Skeletal muscle cell (primary cell): ENCODE data around the gene CRYL1.

Experiments used
- DNase-seq: peaks from one replicate; pipeline ENCODE4 v3.0.0-alpha.2; 2010; ENCODE audit warnings: low read depth
- H3K4me3 ChIP-seq: 2 replicates; pipeline ENCODE4 v1.5.1; 2011; ENCODE audit warnings: low read depth, mild to moderate bottlenecking, control low read depth, low read length, moderate library complexity

Gene CRYL1

DNA sequence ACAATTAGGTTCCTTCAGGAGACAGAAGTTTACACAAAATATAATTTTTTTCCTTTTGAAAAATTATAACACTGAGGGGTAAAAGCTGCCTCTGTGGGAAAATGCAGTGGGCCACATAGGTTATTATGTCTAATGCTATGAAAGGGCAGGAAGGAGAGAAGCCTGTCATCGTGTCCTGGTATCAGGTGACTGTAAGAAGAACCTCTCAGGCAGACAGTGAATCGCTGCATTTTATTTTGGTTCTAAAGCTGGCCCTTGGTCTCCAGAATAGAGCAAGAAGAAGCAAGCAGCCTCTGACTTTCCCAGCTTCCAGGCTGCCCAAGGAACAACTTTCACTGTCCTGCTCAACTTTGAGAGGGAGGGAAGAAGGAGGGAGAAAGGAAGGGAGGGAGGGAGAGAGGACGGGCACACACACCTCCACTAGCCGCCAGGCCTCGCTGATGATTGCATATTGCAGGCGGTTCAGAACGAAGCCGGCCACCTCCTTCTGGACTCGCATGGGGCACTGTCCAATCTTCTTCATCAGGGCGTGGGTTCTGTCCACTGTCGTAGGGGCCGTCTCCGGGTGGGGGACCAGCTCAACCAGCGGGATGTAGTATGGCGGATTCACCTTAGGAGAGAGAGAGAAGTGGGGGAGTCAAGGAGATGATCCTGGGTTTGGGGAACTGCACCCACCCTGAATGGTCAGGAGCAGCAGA is 93.8 kb downstream of the CRYL1 start:
- no peak overlapping the region for H3K4me3 ChIP-seq

DNA sequence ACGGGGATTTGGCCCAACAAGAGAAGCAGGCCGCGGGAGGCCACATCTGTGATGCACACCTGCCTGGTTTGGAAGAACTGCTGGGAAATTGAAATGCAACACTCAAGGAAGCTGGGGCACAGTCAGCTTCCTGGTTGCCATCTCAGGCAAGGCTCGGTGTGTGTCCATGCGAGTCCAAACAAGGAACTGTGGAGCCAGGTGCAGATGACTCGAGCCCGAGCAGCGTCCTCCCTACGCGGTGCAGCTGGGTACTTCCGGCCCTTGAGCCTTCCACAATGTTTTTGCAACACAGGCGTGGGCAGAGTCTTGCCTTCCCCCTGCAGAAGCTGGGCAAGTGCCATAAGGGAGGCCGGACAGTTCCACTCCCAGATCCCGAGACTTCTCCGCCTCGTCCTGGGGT is 94.6 kb downstream of the CRYL1 start:
- no peak for DNase-seq
- H3K4me3 ChIP-seq, result no peak overlapping the region

More for the DNA sequence above, 93.8 kb downstream of the CRYL1 start:
- no peak for DNase-seq

DNA sequence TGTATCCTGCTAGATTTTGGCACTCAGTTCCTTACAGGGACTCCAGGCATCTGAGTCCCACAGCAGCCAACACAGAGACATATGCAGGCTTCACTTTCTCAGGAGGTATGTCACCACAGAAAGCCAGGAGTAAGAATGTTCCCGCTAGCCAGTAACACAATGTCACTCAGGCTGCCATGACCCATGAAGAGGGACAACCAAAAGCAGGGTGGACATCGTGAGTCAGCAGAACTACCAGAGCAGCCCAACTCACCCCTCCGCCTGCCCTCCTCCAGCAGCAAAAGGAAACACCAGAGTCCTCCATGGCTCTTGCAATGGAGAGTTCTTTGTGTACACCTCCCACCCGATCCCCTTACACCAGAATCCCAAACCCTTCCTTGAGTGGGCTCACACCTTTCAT is 95.4 kb downstream of the CRYL1 start:
- DNase-seq, result no peak
- H3K4me3 ChIP-seq, result no peak overlapping the region

GRCh38 chr13:20429682-20430081 is 96.0 kb downstream of the CRYL1 start:
- no peak overlapping the region for H3K4me3 ChIP-seq
- no peak for DNase-seq

DNA sequence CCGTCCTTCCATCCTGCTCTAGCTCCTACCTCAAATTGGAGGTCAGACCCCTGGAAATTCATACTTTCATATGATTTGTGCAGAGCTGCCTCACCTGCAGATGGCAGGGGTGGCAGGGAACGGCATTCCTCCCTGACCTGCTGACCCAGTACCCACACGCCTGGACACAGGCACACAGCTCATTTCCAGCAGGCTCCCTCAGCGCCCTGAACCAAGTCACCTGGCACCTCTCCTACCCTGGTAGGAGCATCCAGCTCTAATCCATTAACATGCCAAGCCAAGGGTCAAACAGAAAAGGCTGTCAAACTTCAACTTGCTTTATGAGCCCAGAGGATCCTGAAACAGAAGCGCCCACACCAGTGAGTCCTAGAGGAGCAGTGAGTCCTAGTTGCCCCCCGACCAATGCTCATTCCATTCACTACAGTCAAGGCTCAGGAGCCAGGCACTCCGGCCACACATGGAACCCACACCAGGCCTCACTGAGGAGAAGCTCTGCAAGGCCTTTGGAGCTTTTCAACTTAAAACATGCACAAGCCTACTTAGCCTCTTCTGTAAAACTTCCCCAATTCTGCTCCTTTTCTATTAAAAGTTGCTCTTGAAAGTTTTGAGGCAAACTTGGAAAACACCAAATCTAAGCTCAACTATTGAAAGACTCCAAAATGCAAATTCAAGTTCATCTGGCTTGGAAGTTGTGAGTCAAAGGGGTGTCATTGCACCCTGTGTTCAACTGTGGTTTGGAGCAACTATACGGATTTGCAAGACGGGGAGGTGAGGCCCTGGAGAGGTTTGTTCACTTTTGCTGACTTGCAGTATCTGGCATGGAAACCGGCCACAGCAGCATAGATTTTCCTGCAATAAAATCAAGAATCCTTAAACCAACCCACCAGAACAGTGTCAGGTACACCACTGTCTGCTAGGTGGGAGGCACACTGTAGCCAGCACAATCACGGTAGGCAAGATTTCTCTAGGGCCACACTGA is 96.7 kb downstream of the CRYL1 start:
- DNase-seq, result no peak
- no peak overlapping the region for H3K4me3 ChIP-seq

DNA sequence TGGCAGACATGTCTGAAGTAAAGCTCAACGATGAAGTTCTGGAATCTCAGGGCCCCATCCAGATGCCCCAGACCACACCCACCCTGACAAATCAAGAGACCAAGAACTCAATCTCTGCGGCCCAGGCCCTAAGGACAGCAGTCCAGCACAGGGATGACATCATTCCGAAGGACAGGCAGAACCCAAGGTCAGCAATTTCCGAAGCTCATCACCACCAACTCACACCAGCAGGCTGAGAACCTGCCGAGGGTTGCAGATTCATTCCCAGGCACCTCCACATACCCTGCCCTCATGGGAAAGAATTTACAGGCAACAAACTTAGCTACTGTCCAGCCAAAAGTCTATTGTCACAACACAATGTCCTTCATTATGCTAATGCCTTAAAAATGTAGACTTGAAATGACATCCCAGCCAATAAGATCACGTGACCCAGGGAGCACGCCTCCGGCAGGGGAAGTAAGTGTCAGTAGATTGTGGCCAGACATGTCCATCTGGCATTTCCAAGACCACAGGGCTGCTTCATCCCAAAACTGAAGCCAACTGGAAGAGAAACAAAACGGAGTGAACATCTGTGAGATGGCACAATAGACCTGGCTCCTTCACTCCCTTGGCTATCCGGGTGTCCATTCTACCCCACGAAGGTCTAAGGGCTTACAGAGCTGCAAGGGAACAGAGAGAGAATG is 98.8 kb downstream of the CRYL1 start:
- no peak overlapping the region for H3K4me3 ChIP-seq
- DNase-seq, result no peak

GRCh38 chr13:20425819-20426219 is 99.8 kb downstream of the CRYL1 start:
- no peak for DNase-seq
- no peak overlapping the region for H3K4me3 ChIP-seq

DNA sequence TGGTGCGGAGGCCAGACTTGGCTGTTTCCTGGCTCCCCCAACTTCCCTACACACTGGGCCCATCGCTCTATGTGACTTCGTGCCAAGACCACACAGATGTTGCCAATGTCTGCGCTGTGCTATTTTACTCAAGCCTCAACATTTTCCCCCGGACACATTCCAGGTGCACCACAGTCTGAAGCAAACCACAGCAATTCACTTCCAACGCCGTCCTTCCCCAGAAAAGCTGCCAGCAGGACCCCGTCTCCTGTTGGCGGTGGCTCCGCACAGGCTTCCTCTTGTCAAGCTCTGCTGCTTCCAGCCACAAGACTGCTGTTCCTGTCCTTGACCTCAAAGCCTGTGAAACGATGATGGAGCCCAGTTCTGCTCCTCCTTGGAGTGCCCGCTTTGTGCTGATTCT is 100.7 kb downstream of the CRYL1 start:
- DNase-seq, result no peak
- no peak overlapping the region for H3K4me3 ChIP-seq

DNA sequence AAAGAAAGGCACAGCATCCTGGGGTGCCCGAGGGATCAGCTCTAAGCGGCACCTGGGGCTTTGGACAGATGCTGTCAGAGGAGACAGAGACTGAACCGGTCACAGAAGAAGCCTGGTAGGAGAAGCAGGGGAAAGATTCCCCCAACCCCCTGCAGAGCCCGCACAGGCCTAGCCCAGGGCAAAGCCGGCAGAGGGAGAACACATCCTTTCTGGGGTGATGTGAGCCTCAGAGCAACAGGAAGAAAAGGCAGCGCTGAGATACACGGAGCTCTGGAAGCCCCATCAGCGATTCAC is 101.2 kb downstream of the CRYL1 start:
- DNase-seq, result no peak
- no peak overlapping the region for H3K4me3 ChIP-seq

DNA sequence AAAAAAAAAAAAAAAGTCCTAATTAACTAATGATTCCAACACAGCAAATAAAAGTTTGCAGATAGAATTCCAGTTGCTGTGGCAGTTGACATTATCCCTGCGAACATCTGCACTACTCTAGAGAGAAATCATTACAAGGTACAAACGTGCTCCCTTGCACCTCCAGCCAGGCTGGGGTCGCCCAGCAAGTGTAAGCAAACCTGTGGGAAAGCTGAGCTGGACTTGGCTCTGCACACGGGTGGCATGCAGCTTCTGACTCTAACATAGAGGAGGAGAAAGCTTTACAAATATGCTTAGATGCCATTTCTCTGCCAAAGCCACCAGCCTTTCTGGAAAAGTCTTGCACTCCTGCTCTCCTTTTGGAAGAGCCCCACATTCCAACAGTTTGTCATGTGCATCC is 103.3 kb downstream of the CRYL1 start:
- no peak overlapping the region for H3K4me3 ChIP-seq
- no peak for DNase-seq

DNA sequence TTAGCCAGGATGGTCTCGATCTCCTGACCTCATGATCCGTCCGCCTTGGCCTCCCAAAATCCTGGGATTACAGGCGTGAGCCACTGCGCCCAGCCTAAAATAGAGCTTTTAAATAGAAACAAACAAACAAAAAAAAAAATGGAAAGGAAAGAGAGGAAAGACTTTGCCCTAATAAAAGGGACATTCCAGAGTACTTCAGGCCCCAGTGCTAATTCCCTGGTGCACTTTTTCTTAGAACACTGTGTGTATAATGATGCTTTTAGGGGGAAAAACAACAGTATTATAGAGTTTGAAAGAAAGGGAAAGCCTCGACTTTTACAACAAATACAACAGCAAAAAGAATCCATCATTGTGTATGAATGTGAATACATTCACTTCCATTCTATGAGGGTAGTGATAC is 104.7 kb downstream of the CRYL1 start:
- no peak for DNase-seq
- H3K4me3 ChIP-seq, result no peak overlapping the region

DNA sequence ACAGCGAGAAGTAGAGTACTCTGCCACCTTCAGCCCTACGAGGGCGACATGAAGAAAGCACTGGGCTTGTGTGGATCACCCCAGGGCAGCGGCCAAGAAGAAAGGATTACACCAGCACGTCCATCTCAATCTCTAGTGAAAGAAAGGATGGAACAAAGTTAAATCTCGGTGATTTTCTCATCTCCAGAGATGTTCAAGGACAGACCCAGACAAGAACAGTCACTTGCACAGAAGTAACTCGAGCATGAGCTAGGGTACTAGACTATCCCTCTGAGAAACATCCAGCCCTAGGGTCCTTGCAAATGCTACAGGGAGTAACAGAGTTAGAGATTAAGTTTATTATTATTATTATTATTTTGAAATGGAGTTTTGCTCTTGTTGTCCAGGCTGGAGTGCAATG is 106.7 kb downstream of the CRYL1 start:
- H3K4me3 ChIP-seq, result no peak overlapping the region

DNA sequence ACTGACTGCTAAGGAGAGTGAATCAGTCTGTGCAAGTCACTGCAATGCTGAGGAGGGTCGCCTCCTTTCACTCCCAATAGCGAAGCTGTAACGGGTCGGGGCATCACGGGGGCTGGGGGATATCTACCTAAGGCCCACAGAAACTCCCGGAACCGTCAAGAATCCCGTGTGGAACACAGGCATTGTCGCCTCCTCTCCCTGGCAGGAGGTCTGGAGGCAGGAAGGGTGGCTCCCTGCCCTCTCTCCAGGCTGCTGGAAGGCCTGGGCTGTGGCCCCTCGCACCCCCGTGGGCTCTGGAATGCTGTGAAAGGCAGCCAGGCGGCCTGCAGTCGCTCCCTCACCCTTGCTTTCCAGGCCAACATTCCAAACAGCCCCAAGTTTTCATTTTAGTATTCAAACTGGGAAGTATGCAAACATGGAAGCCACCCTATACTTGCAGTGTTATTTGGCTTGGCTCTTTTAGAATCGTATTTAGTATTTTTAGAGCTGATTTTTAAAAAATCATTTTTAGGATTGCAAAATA is 109.4 kb downstream of the CRYL1 start:
- DNase-seq, result no peak
- H3K4me3 ChIP-seq, result no peak overlapping the region

More for the DNA sequence above, 106.7 kb downstream of the CRYL1 start:
- no peak for DNase-seq

GRCh38 chr13:20415694-20416107 is 110.0 kb downstream of the CRYL1 start:
- H3K4me3 ChIP-seq, result no peak overlapping the region
- no peak for DNase-seq

DNA sequence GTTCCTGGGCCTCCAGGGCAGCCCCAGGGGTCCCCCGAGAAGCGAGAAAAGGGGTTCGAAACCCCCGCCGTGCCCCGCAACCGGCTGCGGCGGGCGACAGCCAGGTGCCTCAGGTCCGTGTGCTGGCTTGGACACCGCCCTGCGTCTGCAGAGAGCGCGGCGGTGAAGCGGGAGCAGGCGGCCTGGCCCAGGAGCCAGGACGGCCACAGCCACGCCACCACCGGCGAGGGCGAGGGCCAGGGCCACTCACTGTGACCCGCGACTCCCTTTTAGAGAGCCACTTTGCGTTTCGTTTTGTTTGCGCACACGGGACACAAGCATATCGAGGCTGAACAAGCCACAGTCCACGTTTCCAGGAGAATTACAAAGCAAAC is 110.4 kb downstream of the CRYL1 start:
- no peak for DNase-seq
- no peak overlapping the region for H3K4me3 ChIP-seq

DNA sequence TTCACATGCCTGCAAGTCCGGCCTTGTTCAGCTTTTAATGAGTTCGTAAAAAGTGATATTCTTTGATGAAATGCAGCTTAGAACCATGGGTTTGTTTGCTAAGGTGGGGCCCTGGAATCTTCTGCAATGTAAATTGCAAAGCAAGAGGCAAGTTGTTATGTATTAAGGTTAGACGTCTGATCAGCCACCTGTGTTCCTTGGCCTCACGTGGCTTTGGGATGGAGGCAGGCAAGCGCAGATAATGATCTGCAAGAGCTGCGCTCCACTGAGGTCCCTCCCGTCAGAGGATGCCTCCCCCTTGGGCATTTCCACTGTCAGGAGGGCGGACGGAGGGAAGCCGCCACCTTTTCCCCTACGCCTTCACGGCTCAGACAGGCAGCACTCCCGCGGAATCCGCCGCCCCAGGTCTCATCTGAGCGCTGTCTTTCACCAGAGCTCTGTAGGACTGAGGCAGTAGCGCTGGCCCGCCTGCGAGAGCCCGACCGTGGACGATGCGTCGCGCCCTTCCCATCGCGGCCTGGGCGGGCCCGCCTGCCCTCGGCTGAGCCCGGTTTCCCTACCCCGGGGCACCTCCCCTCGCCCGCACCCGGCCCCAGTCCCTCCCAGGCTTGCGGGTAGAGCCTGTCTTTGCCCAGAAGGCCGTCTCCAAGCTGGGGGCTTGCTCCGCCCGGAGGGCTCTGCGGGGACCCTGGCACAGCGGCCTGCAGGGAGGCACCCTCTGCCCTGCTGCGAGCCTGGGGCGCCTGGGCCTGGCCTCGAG is 110.9 kb downstream of the CRYL1 start:
- no peak for DNase-seq

GRCh38 chr13:20412691-20413355 is 112.8 kb downstream of the CRYL1 start:
- H3K4me3 ChIP-seq, result no peak overlapping the region
- no peak for DNase-seq

More for the DNA sequence above, 110.9 kb downstream of the CRYL1 start:
- H3K4me3 ChIP-seq, result no peak overlapping the region

GRCh38 chr13:20411638-20412342 is 113.9 kb downstream of the CRYL1 start:
- no peak for DNase-seq
- H3K4me3 ChIP-seq, result no peak overlapping the region
